Measurements from ENCODE around the gene TDRD10. TPM values are rescaled to one million over a fixed set of nuclear protein-coding genes. Genes with fewer than 3 reads are reported as not detected.

Gene TDRD10
- polyA plus RNA-seq, 1 experiment: not detected

DNA sequence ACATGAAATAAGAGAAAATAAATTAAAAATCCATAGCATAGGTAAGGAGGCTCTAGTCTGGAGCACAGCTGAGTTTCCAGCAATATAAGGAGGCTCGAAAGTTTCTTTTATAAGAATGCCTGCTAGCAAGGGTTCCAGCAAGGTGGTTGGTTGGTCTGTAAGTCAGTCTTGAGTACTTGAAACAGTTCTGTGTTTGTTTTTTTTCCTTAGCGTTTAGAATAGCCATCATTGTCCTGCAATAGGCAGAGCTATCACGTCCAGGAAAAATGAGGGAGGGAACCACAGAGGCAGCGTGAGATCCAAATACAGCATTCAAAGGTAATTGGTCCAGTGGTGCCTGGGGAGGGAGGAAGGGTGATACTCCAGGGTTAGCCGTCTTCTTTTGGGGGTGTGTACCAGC, 48.1 kb downstream of the TDRD10 start:
- Histone ChIP-seq H3K4me3 (ENCODE audit: low read depth, low read length) (no peak overlapping the region), H3K36me3 (ENCODE audit: control insufficient read depth, insufficient read depth, low read length) (peaks cover 38% of the 10 kb centered on the region), H3K27me3 (ENCODE audit: control insufficient read depth, insufficient read depth, low read length) (no peaks in the 10 kb centered on the region)
- no peak for DNase-seq (ENCODE audit: low read depth)
- TF ChIP-seq, protein P1, sequence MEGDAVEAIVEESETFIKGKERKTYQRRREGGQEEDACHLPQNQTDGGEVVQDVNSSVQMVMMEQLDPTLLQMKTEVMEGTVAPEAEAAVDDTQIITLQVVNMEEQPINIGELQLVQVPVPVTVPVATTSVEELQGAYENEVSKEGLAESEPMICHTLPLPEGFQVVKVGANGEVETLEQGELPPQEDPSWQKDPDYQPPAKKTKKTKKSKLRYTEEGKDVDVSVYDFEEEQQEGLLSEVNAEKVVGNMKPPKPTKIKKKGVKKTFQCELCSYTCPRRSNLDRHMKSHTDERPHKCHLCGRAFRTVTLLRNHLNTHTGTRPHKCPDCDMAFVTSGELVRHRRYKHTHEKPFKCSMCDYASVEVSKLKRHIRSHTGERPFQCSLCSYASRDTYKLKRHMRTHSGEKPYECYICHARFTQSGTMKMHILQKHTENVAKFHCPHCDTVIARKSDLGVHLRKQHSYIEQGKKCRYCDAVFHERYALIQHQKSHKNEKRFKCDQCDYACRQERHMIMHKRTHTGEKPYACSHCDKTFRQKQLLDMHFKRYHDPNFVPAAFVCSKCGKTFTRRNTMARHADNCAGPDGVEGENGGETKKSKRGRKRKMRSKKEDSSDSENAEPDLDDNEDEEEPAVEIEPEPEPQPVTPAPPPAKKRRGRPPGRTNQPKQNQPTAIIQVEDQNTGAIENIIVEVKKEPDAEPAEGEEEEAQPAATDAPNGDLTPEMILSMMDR (IDR thresholded peaks at IDR 0.05; ENCODE audit: insufficient read depth, low read depth, low read length): no peak
- POLR2A ChIA-PET: no interaction called here
- CTCF ChIA-PET: interaction anchor here (1.5 kb wide), 1 partner anchor 71 kb away, joined by 5 read pairs; no protein-coding TSS in a partner anchor

DNA sequence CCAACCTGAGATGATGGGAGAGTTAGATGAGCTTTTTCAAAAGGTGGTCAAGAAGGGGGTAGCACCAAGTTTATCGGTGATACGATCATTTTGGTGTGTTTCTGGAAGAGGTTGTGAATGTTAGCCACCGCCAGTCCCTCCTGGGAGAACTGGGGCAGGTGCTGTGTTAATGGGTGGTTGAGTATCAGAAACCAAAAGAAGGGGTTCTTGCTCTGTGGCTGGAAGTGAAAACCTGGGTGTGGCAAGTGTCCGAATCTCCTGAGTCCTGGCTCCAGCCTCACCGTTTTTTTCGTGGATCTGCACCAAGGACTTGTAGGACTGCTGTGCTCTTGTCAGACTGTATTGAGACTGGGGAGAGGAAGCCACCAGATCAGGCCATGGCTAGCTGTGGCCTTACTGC, 48.6 kb downstream of the TDRD10 start:
- CTCF ChIA-PET: interaction anchor here (1.5 kb wide), 1 partner anchor 71 kb away, joined by 5 read pairs; no protein-coding TSS in a partner anchor

DNA sequence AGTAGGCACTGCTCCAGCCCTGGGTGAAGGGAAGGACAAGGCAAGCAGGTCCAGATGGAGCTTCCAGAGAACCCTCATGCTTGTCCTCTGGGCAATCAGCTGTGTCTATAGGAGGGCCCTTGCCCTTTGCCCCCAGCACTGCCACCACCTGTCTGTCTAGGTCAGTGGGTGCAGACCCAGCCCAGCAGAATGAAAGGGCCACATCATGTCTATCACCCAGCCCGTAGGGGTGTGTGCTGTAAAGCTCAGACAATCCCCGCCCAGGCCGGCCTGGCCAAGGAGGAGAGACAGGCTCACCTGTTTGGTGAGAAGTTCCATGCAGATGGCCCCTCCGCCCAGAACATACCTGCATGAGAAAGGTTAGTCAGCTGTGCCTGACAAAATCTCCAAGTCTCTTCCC, 49.5 kb downstream of the TDRD10 start:
- TF ChIP-seq, protein P1 (IDR thresholded peaks at IDR 0.05; ENCODE audit: insufficient read depth, low read depth, low read length): no peak
- POLR2A ChIA-PET: no interaction called here
- Histone ChIP-seq H3K27me3 (ENCODE audit: control insufficient read depth, insufficient read depth, low read length) (no peaks in the 10 kb centered on the region), H3K36me3 (ENCODE audit: control insufficient read depth, insufficient read depth, low read length) (peaks cover 44% of the 10 kb centered on the region), H3K4me3 (ENCODE audit: low read depth, low read length) (no peak overlapping the region)
- no peak for DNase-seq (ENCODE audit: low read depth)
- CTCF ChIA-PET: interaction anchor here (0.7 to 1.0 kb wide), 2 partner anchors 17 to 353 kb away, joined by 3 to 4 read pairs; no protein-coding TSS in a partner anchor

More for the DNA sequence above, 48.6 kb downstream of the TDRD10 start:
- no peak for DNase-seq (ENCODE audit: low read depth)
- TF ChIP-seq, protein P1 (IDR thresholded peaks at IDR 0.05; ENCODE audit: insufficient read depth, low read depth, low read length): no peak
- peaks cover 44% of the 10 kb centered on the region for H3K36me3 ChIP-seq (ENCODE audit: control insufficient read depth, insufficient read depth, low read length)
- no peaks in the 10 kb centered on the region for H3K27me3 ChIP-seq (ENCODE audit: control insufficient read depth, insufficient read depth, low read length)
- POLR2A ChIA-PET: no interaction called here
- no peak overlapping the region for H3K4me3 ChIP-seq (ENCODE audit: low read depth, low read length)

DNA sequence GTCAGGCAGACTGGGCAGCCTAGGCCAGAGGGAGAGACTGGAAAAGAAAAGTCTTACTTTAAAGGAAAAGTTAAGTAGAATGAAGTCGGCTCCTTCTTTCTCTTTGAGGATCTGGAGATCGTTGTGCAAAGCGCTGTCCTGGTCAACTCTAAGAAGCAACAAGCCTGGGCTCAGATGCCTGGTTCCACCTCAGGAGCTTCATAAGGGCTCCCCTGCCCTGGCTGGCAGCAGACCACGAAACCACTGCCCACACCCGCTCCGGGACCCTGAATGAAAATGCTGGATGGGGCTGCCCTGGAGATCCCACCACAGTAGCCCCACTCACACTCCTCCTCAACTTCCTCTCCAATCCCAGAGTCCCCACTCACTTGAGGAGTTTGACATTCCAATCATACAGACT, 50.0 kb downstream of the TDRD10 start:
- peaks cover 44% of the 10 kb centered on the region for H3K36me3 ChIP-seq (ENCODE audit: control insufficient read depth, insufficient read depth, low read length)
- H3K27me3 ChIP-seq (ENCODE audit: control insufficient read depth, insufficient read depth, low read length): no peaks in the 10 kb centered on the region
- H3K4me3 ChIP-seq (ENCODE audit: low read depth, low read length): no peak overlapping the region
- TF ChIP-seq, protein P1 (IDR thresholded peaks at IDR 0.05; ENCODE audit: insufficient read depth, low read depth, low read length): no peak
- CTCF ChIA-PET: interaction anchor here (0.7 kb wide), 1 partner anchor 354 kb away, joined by 3 read pairs; no protein-coding TSS in a partner anchor
- no peak for DNase-seq (ENCODE audit: low read depth)
- POLR2A ChIA-PET: no interaction called here

DNA sequence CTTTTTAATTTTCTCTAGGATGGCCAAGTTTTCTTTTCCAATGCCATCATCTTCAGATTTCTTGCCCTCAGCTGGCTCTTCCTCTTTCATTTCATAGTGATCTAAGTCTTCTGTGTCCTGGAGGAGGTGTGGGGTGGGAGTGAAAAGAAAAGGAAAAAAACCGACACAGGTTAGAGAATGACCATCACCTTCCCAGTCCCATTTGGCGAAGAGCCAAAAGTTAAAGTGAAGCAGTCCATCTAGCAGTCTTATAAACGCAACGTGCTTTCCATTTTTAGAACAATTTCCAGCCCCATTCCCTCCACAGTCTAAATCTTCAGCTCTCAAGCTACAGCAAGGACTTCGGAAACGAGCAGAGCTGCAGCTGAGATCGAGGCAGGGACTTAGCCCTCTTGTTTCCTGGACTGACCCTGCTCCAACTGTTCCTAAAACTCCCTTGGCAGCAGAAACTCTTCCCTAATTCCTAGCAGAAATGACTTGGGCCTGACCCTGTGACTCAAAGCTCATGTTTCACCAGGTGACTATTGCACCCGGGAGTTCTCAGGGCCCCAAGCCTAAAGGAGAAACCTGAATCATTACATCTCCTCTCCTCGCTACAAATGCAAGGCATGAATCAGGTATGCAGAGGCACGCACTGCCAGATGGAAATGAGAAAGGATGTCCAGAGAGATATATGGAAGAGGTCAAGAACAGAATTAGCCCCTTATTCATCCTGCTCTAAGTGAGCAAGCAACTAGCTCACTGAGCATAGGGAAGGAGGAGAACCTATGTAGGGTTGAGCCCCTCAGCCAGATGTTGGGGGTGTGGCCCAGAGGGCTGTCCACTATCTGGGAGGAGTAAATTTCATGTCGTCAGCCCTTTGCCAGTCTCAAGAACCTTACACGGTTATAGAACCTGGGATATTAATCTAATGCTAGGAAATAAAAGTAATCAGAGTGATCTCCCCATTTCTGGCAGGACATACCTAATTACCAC, 51.3 kb downstream of the TDRD10 start:
- no peak for DNase-seq (ENCODE audit: low read depth)
- TF ChIP-seq, protein P1 (IDR thresholded peaks at IDR 0.05; ENCODE audit: insufficient read depth, low read depth, low read length): no peak
- Histone ChIP-seq H3K4me3 (ENCODE audit: low read depth, low read length) (no peak overlapping the region), H3K27me3 (ENCODE audit: control insufficient read depth, insufficient read depth, low read length) (no peaks in the 10 kb centered on the region), H3K36me3 (ENCODE audit: control insufficient read depth, insufficient read depth, low read length) (peaks cover 44% of the 10 kb centered on the region)
- ChIA-PET CTCF (interaction anchor here (0.6 to 3.5 kb wide), 5 partner anchors 10 to 408 kb away, joined by 3 to 15 read pairs (median 3); no protein-coding TSS in a partner anchor), POLR2A (no interaction called here)
